Measurements from ENCODE around the gene NADSYN1. TPM values are rescaled to one million over a fixed set of nuclear protein-coding genes. Genes with fewer than 3 reads are reported as not detected.

The NADSYN1 gene
- total and polyA plus RNA-seq, 2 of the 13 experiments (the other 11 are each of a cell fraction or from before 2014, with no cell fraction given): 35.7 to 51.5 TPM

DNA sequence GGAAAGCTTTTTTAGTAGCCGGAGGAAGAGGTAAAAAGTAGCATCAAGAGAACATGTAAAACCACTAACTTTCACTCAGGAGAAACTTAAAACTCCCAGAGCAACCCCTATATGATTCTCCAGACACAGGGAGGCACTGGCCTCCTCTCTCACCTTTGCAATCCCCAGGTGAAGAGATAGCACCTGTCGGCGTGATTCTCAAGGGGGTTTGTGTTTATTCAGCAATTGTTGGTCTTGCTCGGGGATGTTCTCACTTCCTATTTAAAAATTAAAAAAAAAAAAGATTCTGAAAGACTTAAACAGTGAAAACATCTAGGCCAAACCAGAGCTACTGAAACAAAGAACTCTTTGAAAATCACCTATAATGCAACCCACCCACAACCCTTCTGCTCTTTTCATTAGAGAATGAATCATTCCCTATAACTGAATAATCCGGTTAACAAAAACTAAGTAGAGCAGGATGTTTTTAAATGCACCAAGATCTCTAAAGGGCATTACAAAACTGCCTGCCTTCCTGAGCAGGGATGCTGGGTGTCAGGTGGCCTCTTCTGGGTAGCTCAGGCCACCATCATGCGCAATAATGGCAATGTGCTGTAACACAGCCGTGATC lies 29.7 kb upstream of the NADSYN1 start:
- Histone ChIP-seq H3K4me3 (replicated peaks in 1 of 3; ENCODE audit: insufficient read depth in 1 of 3, low read depth in 2 of 3, low read length in 3 of 3) (no peak overlapping the region), H3K27ac (ENCODE audit: extremely low read length, insufficient read depth, low read length) (no peak overlapping the region), H3K27me3 (ENCODE audit: control insufficient read depth in 1 of 2, insufficient read depth in 2 of 2, low read length in 2 of 2) (peaks cover 3 to 17% of the 10 kb centered on the region in 2 experiments; a peak in 3 of 5 replicates), H3K79me2 (ENCODE audit: insufficient read depth, low read length) (no peaks in the 10 kb centered on the region), H3K4me2 (ENCODE audit: low read depth, low read length) (no peak overlapping the region), H3K9ac (ENCODE audit: insufficient read depth, low read depth, low read length) (no peak overlapping the region), H3K9me3 (ENCODE audit: low read length) (no peaks in the 10 kb centered on the region), H4K20me1 (ENCODE audit: insufficient read depth, low read length) (no peaks in the 10 kb centered on the region), H2AFZ (ENCODE audit: low read length) (no peak overlapping the region), H3K36me3 (replicated peaks in 1 of 2; ENCODE audit: control insufficient read depth in 1 of 2, insufficient read depth in 2 of 2, low read length in 2 of 2) (no peaks in the 10 kb centered on the region), H3K4me1 (ENCODE audit: insufficient read depth, low read length) (peaks cover 9% of the 10 kb centered on the region; the same call in 1 of the 2 replicates)
- intact Hi-C loops (cut with micrococcal nuclease; ENCODE audit: unreplicated experiment): no loop called here
- 34% methylated on average over 7 of the region's 7 CpGs for WGBS (ENCODE audit: low lambda C conversion rate)
- in situ Hi-C loops (cut with HindIII; ENCODE audit: extremely low pct_ligation_motif_present, low pct_unique_long_range_greater_than_20kb): loop anchor here (25.0 kb wide), 1 partner anchor 961 kb away; no protein-coding TSS in a partner anchor
- DNase-seq (ENCODE audit: low spot score): no peak
- BruUV-seq (replicated peaks): no TSS peak
- POLR2A ChIA-PET: no interaction called here
- no peak for FAIRE-seq
- TF ChIP-seq TOPORS (CRISPR knock-in tag; IDR thresholded peaks at IDR 0.05) (no peak), ETV5 (CRISPR knock-in tag; IDR thresholded peaks at IDR 0.05; ENCODE audit: borderline replicate concordance) (no peak), ZNF296 (CRISPR knock-in tag; conservative IDR thresholded peaks at IDR 0.05) (no peak), HINFP (CRISPR knock-in tag; IDR thresholded peaks at IDR 0.05; ENCODE audit: low read depth) (no peak), PAX8 (CRISPR knock-in tag; IDR thresholded peaks at IDR 0.05; ENCODE audit: borderline replicate concordance) (no peak), HCFC1 (IDR thresholded peaks at IDR 0.05; ENCODE audit: low read depth, low read length) (no peak), GFI1 (CRISPR knock-in tag; IDR thresholded peaks at IDR 0.05; ENCODE audit: borderline replicate concordance) (no peak), ZNF740 (CRISPR knock-in tag; IDR thresholded peaks at IDR 0.05) (no peak), SMC3 (IDR thresholded peaks at IDR 0.05; ENCODE audit: low read length) (no peak), ZBTB3 (CRISPR knock-in tag; IDR thresholded peaks at IDR 0.05; ENCODE audit: borderline replicate concordance, low read depth) (no peak), ZNF275 (CRISPR knock-in tag; IDR thresholded peaks at IDR 0.05; ENCODE audit: borderline replicate concordance) (no peak)
- TF ChIP-seq, protein P1, sequence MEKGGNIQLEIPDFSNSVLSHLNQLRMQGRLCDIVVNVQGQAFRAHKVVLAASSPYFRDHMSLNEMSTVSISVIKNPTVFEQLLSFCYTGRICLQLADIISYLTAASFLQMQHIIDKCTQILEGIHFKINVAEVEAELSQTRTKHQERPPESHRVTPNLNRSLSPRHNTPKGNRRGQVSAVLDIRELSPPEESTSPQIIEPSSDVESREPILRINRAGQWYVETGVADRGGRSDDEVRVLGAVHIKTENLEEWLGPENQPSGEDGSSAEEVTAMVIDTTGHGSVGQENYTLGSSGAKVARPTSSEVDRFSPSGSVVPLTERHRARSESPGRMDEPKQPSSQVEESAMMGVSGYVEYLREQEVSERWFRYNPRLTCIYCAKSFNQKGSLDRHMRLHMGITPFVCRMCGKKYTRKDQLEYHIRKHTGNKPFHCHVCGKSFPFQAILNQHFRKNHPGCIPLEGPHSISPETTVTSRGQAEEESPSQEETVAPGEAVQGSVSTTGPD (CRISPR knock-in tag; IDR thresholded peaks at IDR 0.05): no peak
- CTCF ChIA-PET (ENCODE audit: low intra/inter-chr PET ratio, low total read pairs): no interaction called here
- no peak for ATAC-seq
